GOT3 (cell line): Measurements from ENCODE around the gene STAT5A.
"Not testable (repeated sequence)": the region's sequence is repeated elsewhere in the genome, so short reads cannot be mapped to it uniquely, and the experiment has no call there.

Source experiments
- DNase-seq: peaks from one replicate; lab custom pipeline; 2025; ENCODE audit warnings: mixed read lengths; lab: John Stamatoyannopoulos, UW

STAT5A gene

DNA sequence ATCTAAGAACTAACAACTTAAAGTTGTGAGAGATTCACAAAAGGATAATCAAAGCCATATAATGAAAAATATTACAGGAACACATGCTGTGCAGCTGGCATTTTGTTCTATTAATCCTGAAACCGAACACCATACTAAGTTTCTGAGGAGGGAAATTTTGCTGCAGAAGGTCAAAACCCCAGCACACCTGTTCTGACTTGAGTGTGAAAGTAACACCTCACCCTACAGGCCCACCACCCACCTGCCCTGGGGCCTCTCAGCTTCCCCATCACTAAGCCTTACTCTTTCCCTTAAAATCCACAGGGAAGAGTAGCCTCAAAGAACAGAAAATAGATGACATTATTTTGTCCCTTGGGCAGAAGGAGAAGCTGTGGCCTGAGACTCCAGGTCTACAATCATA lies 44.8 kb downstream of the STAT5A start:
- DNase-seq, result no peak

DNA sequence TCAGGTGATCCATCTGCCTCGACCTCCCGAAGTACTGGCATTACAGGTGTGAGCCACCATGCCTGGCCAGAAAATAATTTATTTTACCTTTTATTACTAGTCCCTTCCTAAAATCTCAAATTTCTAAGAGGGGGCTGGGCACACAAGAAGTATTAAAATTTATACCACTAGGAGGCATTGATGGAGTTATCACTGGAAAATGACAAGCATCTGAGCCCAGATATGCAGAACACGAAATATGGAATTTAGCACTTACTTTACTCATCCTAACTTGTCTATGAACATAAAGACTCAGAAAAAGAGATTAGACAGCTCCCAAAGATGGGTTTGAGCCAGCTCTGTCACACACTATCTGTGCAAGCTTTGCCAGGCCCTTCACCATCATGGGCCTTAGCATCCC lies 46.4 kb downstream of the STAT5A start:
- no peak for DNase-seq

DNA sequence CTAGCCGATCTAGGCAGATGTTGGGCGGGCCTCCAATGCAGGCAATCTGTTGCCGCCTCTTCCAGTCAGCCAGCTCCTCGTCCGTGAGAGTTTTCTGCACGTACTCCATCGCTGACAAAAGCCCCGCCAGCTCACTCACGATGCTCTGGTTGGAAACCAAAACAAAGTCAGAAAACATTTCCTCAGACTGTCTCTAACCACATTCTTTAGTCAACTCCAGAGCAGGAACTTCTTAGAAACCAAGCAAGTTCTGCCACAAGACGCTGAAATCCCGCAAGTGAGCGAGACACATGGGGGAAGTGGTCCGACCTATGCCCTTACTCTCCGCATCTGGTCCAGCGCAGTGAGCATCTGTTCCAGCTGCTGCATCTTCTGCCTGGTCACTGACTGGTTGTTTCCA lies 49.1 kb downstream of the STAT5A start:
- DNase-seq, result no peak

DNA sequence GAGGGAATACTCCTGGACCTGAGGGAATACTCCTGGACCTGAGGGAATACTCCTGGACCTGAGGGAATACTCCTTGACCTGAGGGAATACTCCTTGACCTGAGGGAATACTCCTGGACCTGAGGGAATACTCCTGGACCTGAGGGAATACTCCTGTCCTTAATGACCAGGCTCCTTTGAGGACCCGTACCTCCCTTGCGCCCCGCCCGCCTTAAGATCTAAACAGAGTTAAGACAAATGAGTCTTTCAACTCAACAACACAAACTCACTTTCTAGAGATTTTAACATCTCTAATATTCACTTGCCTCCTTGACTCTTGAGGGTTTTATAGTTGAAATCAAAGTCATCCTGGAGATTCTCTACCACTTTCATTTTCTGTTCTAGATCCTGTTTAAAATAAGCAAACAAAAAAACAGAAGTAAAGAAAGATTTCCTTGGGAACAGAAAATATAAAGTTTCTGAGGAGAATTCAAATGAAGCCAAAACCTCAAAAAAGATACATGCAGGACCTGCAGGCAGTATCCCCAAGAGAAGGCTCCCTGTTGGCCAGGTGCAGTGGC lies 50.2 kb downstream of the STAT5A start:
- DNase-seq, result no peak

DNA sequence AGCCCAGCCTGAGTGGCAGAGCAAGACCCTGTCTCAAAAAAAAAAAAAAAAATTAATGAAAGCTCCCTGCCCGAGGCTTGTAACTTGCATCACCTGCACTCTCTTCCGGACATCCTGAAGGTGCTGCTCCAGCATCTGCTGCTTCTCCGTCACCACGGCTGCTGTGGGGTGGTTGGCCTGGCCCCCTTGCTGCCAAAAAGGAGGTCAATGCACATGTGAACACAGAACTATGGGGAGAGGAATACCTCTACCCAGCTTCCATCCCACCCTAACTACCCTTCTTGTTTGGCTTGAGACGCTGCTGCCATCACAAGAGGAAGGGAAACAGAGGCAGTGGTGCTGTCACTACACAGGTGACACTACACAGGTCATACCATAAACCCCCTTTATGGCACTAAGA lies 50.9 kb downstream of the STAT5A start:
- DNase-seq, result no peak

DNA sequence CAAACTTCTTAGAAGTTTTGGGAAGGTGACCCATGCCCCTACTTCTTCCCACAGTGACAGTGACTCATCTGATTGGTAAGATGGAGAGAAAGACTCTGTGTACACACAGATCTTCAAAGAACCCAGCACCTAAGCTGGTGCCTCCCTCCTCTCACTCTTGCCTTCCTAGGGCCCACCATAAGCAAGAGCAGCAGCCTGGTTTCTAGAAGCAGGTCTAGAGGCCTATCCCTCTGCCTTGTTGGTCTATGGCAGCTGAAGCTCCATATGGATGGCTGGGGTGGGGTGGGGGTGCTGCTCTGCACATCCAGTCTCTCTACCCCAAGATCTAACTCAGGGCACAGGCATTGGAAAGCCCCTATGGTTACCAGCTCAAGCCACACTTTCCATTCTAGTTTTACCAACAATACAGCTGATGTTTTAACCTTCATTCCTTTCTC lies 52.4 kb downstream of the STAT5A start:
- no peak for DNase-seq

DNA sequence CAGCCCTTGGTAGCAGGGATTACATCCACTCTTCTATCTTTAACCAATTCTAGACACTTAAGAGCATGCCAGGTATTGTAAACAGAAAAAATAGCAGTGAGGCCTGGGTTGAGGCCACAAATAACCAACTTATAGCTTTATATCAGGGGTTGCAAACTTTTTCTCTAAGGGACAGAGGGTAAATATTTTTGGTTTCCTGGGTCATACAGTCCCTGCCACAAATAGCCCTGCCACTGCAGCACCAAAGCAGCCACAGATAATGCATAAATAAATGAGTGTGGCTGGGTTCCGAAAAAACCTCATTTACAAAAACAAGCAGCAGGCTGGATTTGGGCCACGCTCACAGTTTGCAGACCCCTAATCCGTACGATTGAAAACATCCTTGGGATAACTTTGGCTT lies 53.3 kb downstream of the STAT5A start:
- DNase-seq, result no peak

DNA sequence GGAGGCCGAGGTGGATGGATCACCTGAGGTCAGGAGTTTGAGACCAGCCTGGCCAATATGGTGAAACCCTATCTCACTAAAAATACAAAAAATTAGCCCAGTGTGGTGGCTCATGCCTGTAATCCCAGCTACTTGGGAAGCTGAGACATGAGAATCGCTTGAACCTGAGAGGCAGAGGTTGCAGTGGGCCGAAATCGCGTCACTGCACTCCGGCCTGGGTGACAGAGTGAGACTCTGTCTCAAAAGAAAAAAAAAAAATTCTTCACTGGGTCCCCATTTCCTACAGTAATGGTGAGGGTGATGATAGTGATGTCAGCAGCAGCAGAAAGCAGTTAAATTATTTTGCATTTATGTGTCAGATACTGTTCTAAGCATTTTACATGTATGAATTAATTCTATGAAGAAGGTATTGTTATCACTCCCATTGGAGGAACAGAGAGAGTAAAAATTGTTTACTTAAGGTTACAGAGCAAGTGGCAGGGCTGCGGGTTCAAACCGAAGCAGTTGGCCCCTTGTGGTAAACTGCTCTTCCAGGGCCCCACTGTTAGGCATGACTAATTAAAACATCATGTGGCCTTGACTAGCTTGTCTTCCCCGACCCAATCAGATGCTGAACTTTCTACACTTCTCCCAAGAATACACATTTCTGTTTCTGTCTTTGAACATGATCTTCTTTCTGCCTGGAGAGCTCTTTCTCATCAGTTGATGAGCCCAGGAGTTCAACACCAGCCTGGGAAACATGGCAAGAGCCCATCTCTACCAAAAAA lies 54.1 kb downstream of the STAT5A start:
- no peak for DNase-seq

DNA sequence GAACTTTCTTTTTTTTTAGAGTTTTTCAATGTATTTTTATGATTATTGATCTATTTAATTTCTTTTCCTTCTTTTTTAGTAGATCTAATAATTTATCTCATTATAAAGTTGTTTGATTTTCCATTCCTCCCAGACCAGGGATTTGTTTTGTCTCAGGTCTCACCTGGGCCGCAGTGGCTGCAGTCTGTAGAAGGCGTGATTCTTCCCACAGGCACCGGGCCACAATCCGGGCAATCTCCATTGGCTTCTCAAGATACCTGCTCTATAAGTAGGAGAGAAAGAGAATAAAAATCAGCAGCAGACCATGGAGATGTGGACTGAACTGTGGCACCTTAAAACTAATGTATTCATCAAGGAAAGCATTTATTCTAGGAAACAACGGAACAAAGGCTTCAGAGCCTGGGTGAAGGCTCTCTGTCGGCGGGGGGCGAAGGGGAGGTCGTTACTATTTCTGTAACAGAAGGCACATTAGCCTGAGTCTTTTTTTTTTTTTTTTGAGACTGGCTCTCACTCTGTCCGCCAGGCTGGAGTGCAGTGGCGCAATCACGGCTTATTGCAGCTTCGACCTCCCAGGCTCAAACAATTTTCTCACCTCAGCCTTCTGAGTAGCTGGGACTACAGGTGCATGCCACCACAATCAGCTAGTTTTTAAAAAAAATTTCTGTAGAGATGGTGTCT lies 57.2 kb downstream of the STAT5A start:
- no peak for DNase-seq

DNA sequence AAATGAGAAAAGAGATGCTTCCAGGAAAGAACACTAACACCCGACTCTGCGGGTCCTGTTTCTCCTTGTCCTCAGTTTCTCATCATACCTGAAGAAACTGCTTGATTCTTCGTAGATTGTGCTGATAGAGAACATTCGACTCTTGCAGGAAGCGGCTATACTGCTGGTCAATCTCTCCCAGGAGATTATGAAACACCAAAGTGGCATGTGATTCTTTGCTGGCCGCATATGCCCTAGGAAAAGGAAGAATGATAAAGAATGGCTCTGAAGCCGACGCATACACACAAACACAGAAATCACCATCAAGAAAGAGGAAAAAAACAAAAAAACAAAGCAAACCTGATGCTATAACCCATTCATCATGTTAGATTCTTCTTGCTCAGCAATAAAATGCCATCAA lies 58.2 kb downstream of the STAT5A start:
- DNase-seq, result no peak

DNA sequence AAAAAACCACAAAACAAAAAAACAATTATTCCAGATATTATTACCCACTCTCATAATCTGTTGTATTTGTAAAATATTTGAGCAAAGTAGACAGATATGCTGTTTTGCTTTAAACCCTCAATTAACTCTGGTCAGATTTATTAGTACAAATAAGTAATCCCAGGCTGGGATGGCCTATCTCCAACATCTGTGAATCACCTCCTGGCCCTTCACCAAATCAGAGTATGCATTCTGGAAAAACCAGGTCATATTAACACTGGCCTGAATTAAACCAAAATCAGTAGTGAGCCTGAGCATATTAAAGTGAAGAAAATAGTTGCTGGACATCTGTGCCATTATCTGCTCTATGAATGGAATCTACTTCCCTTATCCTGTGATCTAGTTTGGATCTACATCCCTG lies 58.9 kb downstream of the STAT5A start:
- DNase-seq, result no peak

DNA sequence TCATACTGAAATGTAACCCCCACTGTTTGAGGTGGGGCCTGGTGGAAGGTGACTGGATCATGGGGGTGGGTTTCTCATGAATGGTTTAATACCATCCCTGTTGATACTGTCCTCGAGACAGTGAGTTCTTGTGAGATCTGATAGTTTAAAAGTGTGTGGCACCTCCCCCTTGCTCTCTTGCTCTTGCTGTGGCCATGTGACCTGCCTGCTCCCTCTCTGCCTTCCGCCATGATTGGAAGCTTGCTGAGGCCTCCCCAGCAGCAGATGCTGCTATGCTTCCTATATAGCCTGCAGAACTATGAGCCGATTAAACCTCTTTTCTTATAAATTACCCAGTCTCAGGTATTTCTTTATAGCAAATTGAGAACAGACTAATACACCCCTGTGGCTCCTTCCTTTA lies 59.3 kb downstream of the STAT5A start:
- DNase-seq, result no peak

DNA sequence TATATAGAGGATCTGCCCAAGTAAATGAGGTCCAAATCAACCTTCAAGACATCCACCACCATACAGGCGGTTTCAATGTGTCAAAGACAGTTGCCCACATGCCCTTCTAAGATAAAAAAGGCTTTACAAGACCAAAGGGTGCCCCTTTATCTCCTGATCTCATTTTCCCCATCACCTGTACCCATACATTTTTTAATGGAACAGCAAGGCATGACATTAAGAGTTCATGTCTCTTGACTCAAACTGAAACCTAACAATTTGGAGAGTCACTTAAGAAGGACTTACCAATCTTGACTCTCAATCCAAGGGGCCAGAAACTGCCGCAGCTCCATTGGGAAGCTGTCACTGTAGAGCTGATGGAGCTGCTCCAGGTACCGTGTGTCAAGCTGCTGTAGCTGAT lies 59.8 kb downstream of the STAT5A start:
- no peak for DNase-seq

DNA sequence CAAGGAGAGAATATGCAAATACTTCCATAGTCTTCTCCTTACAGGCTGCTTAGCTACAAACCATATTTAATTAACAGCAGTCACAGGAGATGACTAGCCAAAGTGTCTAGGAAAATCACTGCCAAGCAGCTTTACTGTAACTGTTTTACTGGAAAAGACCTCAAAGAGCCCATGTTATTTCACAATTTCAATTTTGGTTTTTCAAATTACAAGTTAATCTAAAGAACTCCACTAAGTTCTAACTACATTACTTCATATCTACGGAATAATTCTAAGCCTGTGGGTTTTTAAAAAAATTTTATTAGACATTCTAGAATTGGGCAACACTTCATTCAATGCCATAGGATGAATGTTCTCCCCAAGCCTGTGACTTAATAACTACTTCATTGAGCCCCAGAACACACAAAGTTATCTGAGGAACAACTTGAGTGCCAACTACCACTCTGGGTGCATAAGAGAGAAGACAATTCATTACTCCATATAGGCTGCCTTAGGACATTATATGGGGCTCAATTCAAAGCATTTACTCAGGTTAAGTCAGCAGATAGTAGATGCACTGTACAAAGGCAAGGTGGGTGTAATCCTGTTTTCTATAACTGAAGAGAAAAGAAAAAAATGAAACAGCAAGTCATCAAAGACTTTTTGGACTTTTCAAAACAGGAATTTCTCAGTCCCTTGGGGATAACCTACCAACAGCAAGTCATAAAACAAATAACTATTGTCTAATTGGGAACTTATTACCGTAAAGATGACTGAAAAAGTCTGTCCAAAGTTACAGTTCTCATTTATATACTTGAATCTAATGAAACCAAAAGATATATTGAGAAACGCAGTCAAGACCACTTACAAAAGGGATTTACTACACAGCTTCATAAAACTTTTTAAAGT lies 66.9 kb downstream of the STAT5A start:
- no peak for DNase-seq

DNA sequence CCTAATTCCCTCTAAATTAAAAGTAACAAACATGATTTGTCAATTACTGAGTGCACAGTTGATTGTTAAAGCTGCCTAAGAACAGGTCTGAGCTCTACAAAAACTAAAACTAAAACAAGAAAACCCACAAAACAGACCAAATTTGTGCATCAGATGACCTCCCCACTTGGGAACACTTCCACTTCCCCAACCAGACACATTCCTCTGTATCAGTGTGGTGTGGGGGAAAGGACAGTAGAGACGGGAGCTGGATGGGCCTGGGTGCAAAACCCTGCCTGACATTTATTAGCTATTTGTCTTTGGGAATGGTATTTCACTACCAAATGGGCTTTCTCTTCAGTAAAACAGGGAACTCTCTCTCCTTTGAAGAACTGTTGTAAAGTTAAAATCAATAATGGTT lies 70.1 kb downstream of the STAT5A start:
- no peak for DNase-seq

DNA sequence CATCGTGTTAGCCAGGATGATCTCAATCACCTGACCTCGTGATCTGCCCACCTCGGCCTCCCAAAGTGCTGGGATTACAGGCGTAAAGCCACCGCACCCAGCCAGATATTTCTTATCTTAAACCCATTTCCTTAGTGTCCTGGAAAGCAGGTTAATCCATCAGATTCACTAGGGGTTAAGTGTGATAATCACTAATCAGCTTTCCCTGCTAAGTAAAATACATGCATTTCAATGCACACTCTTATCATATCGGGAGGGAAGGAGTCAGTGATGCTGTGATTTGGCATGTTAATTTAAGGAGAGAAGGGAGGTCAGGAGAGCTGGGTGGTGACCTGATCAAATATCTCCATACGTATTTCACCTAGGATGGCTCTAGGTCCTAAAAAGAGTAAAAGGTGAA lies 70.8 kb downstream of the STAT5A start:
- no peak for DNase-seq

DNA sequence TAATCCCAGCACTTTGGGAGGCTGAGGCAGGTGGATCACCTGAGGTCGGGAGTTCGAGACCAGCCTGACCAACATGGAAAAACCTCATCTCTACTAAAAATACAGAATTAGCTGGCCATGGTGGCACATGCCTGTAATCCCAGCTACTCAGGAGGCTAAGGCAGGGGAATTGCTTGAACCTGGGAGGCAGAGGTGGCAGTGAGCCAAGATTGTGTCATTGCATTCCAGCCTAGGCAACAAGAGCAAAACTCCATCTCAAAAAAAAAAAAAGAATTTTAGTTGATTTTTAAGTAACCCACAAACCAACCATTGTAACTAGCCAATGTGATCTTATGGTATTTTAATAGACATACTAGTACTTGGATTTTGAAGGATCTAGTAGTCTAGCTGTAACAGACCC lies 72.1 kb downstream of the STAT5A start:
- DNase-seq, result not testable (repeated sequence)
